HG02840 (cell line): ENCODE data around the gene BCL2L2.

ENCODE experiments used
- ATAC-seq: cut with Tn5 transposase; IDR thresholded peaks from one replicate; pipeline ENCODE4 v1.9.1; 2021; ENCODE audit warnings: mild to moderate bottlenecking, moderate library complexity, moderate number of reproducible peaks; ENCODE audit not compliant: unreplicated experiment, low FRiP score

BCL2L2 gene

GRCh38 chr14:23352506-23353432 lies 46.1 kb downstream of the BCL2L2 start, which contains the start of gene SLC22A17:
Gene SLC22A17 (minus strand): TSS chr14:23352887.
- no peak for ATAC-seq

DNA sequence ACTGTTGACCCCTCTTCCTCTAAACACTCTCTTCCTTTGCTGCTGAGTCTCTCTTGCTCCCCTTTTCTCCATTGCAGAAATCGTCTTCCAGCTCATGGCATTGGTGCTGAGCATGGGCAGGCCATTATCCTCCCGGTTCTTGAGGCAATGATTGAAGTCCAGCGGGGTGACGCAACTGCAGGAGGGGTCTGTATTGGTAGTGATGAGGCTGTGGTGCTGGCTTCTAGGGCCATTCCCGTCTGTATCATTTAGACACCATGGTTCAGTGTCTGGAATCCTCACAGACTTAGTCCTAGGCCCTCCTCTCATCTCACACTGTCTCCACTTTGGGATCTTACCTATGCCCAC lies 46.8 kb downstream of the BCL2L2 start:
- ATAC-seq: no peak

DNA sequence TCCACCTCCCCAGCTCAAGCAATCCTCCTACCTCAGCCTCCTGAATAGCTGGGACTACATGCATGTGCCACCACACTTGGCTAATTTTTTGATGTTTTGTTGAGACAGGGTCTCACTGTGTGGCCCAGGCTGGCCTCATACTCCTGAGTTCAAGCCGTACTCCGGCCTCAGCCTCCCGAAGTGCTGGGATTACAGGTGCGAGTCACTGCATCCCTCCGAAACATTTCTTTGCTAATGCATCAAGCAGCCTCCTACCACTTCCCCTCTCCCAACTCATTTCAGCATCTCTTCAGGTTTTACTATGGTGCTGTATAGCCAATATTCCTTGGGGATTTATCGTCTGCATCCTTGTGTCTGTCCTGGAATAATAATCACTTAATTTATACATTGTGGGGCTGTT lies 48.4 kb downstream of the BCL2L2 start:
- no peak for ATAC-seq

- ATAC-seq: no peak
Observed at GRCh38 chr14:23355871-23356435, 49.3 kb downstream of the BCL2L2 start.

DNA sequence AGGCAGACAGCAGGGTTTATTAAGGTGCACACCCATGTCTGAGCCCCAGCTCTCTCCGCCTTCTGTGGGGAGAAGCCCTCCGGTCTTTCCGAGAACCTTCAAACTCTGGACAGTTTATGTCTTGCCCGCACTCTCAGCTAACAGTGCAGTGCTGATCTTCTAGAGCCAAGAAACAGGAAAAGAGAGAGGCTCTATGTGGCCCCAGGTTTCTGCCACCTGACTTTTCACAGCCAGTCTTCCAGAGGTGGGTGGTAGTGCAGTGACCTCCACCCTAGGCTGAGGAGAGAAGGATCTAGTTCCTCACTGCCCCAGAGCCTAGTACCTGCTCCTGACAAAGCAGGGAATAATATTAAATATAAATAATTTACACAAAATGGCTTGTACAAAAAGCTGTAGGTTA lies 50.0 kb downstream of the BCL2L2 start:
- ATAC-seq: no peak

GRCh38 chr14:23357261-23357660 lies 50.6 kb downstream of the BCL2L2 start:
- ATAC-seq: no peak

GRCh38 chr14:23358042-23358441 lies 51.4 kb downstream of the BCL2L2 start:
- no peak for ATAC-seq

DNA sequence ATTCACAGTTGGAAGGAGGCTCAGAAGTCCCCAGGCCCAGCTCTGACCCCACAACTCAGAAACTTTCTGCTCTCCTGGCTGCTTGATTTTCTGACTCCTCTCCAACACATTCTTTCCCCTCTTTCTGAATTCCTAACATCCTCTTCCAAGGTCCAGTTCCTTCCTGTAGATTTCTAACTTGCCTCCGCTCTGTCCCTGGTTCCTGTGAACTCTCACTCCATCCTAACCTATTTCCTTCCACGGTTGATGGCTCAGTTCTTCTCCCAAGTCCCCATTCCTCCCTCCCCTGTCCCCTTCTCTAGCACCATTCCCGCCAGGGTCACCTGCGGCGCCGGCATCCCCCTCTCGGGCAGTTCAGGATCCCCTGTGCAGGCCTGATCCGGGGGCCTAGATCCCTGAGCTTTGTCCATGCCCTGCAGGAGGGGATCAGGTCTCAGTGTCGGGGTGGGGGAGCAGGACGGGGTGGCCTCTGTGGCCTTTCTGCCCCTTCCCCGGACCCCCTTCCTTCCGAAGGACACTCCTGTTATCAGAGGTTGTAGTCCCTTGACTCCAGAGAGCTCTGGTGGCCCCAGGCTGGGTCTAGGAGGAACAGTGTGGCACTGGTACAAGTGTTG lies 52.0 kb downstream of the BCL2L2 start:
- ATAC-seq: no peak

DNA sequence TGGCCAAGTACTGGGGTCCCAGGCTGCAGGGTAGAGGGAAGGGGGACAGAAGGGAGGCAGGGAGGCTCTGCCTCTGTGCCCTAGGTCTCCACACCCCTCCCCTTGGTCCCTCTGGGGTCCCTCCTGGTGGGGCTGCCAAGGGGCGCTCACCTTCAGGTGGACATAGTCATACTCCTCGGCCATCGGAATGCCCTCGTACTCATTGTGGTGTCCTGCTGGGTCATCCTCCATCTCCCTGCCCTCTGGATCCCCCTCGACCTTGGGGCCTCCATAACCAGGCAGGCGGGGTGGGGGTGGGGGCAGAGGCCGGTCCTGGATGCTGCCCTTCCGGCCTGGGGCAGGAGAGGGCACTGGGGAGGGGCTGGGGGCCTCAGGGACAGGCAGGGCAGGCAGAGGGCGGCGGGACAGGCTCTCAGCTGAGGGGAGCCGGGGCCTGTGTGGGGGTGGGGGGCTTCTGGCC lies 52.6 kb downstream of the BCL2L2 start:
- no peak for ATAC-seq

GRCh38 chr14:23359722-23360447 lies 53.3 kb downstream of the BCL2L2 start:
- no peak for ATAC-seq

DNA sequence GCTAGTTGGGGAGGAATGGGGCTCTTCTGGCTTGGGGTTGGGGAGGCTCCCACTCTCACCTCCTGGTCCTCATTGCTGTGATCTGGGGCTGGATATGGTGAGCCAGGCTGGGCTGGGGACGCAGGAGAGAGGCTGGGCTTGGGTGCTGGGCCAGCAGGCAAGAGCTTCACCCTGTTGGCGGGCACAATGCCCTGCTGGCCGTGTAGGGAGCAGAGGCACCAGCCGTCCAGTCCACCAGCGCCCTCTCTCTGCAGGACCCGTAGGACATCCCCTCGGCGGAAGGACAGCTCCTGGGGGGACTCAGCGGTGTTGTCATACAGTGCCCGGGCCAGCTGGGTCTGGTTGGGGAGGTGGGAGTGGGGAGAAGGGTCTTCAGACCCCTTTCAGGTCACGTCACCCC lies 53.9 kb downstream of the BCL2L2 start:
- no peak for ATAC-seq

DNA sequence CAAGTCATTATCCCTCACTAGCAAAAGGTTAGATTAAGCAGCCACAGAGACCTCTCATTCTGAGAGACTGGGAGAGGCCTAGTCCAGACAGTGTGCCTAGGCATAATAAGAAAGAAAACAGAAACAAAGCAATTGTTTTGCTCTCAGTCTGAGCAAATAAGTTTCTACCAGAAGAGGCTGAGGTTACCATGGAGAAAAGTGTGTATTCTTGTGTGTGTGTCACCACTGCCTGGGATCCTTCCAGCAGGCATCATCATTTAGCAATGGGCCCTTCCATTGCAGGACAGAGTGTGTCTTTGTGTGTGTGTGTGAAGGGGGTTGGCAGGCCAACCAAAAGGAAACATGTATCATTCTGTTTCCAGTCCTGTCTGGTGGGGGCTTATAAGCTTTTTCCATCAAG lies 54.7 kb downstream of the BCL2L2 start:
- no peak for ATAC-seq
